RWPE2 (cell line): ENCODE data around the gene SMAD7.

ENCODE experiments used
- ATAC-seq: fragments of 200-7000 bp; cut with Tn5 transposase; 3 replicates; pipeline ENCODE4 v1.9.1; 2021; ENCODE audit warnings: low read depth
- DNase-seq: peaks from one replicate; pipeline ENCODE4 v3.0.0-alpha.2; 2020; ENCODE audit warnings: low spot score
- H3K27ac ChIP-seq: fragments of 450-650 bp; 2 replicates; pipeline ENCODE4 v1.5.1; 2017; ENCODE audit warnings: mild to moderate bottlenecking; ENCODE audit not compliant: poor library complexity, severe bottlenecking
- H3K27me3 ChIP-seq: fragments of 250-450 bp; sonication (Bioruptor Pico); 2 replicates; pipeline ENCODE4 v1.5.1; 2021; ENCODE audit warnings: mild to moderate bottlenecking, moderate library complexity; ENCODE audit not compliant: insufficient read depth, poor library complexity, severe bottlenecking
- H3K36me3 ChIP-seq: fragments of 250-450 bp; sonication (Bioruptor Pico); 2 replicates; pipeline ENCODE4 v1.5.1; 2020; ENCODE audit warnings: low read depth, mild to moderate bottlenecking, moderate library complexity
- H3K4me1 ChIP-seq: fragments of 250-450 bp; sonication (Bioruptor Pico); 2 replicates; pipeline ENCODE4 v1.5.1; 2021; ENCODE audit warnings: mild to moderate bottlenecking, moderate library complexity; ENCODE audit not compliant: insufficient read depth, poor library complexity, severe bottlenecking
- H3K4me3 ChIP-seq: fragments of 250-450 bp; sonication (Bioruptor Pico); 2 replicates; pipeline ENCODE4 v1.5.1; 2021; ENCODE audit warnings: mild to moderate bottlenecking, moderate library complexity; ENCODE audit not compliant: severe bottlenecking
- H3K9me3 ChIP-seq: fragments of 250-450 bp; sonication (Bioruptor Pico); 2 replicates; pipeline ENCODE4 v1.5.1; 2021; ENCODE audit warnings: mild to moderate bottlenecking, moderate library complexity; ENCODE audit not compliant: severe bottlenecking
- CTCF ChIP-seq: fragments of 450-650 bp; IDR thresholded peaks from one replicate; pipeline ENCODE4 v1.5.1; 2017; ENCODE audit warnings: mild to moderate bottlenecking, moderate library complexity; ENCODE audit not compliant: poor library complexity, severe bottlenecking

The SMAD7 gene

GRCh38 chr18:48996901-48997463 is 46.2 kb upstream of the SMAD7 start:
- Histone ChIP-seq H3K9me3 (no peaks in the 10 kb centered on the region), H3K4me1 (peaks cover 39% of the 10 kb centered on the region), H3K27me3 (no peaks in the 10 kb centered on the region), H3K4me3 (no peak overlapping the region), H3K27ac (peak overlapping the region; percentile 81), H3K36me3 (no peaks in the 10 kb centered on the region)
- TF ChIP-seq CTCF, result no peak
- ATAC-seq (peak; percentile 30), DNase-seq (no peak)

GRCh38 chr18:48996041-48996440 is 45.3 kb upstream of the SMAD7 start:
- Histone ChIP-seq H3K9me3 (no peaks in the 10 kb centered on the region), H3K36me3 (no peaks in the 10 kb centered on the region), H3K4me3 (no peak overlapping the region), H3K27ac (peak overlapping the region; percentile 81), H3K27me3 (no peaks in the 10 kb centered on the region), H3K4me1 (peaks cover 48% of the 10 kb centered on the region)
- ATAC-seq (no peak), DNase-seq (no peak)
- TF ChIP-seq CTCF, result no peak

- H3K27me3 ChIP-seq, result no peaks in the 10 kb centered on the region
- H3K36me3 ChIP-seq, result no peaks in the 10 kb centered on the region
- DNase-seq, result no peak
- H3K9me3 ChIP-seq, result no peaks in the 10 kb centered on the region
- ATAC-seq, result no peak
- no peak for TF ChIP-seq CTCF
- H3K4me1 ChIP-seq, result peaks cover 55% of the 10 kb centered on the region
- no peak overlapping the region for H3K4me3 ChIP-seq
- H3K27ac ChIP-seq, result no peak overlapping the region
These were observed 44.4 kb upstream of the SMAD7 start for GRCh38 chr18:48994926-48995835.

GRCh38 chr18:48994044-48994651 is 43.4 kb upstream of the SMAD7 start:
- Histone ChIP-seq H3K27me3 (no peaks in the 10 kb centered on the region), H3K4me1 (peaks cover 55% of the 10 kb centered on the region), H3K27ac (no peak overlapping the region), H3K36me3 (no peaks in the 10 kb centered on the region), H3K4me3 (no peak overlapping the region), H3K9me3 (no peaks in the 10 kb centered on the region)
- no peak for DNase-seq
- no peak for TF ChIP-seq CTCF
- ATAC-seq, result no peak
